ENCODE measurements around the gene ANG.
"Not testable (repeated sequence)": the region's sequence is repeated elsewhere in the genome, so short reads cannot be mapped to it uniquely, and the experiment has no call there.

ANG gene

GRCh38 chr14:20697273-20698017 is 8.9 kb downstream of the ANG start:
- H3K27ac Mint-ChIP-seq = no peak overlapping the region
- H3K27me3 Mint-ChIP-seq = peaks cover 12% of the 10 kb centered on the region
- H3K9me3 Mint-ChIP-seq = no peaks in the 10 kb centered on the region
- CTCF ChIA-PET = interaction anchor here (0.6 to 3.7 kb wide), 21 partner anchors 13 to 274 kb away, joined by 3 to 38 read pairs (median 5); partner anchors contain the start of genes RNASE4 and RNASE6
- H3K36me3 Mint-ChIP-seq = no peaks in the 10 kb centered on the region
- no peak overlapping the region for H3K4me3 Mint-ChIP-seq
- DNase-seq = peak; percentile 78
- no peaks in the 10 kb centered on the region for H3K4me1 Mint-ChIP-seq

GRCh38 chr14:20698018-20698329 is 9.4 kb downstream of the ANG start:
- Mint-ChIP-seq H3K27me3 (peaks cover 12% of the 10 kb centered on the region), H3K4me1 (no peaks in the 10 kb centered on the region), H3K4me3 (no peak overlapping the region), H3K9me3 (no peaks in the 10 kb centered on the region), H3K27ac (no peak overlapping the region), H3K36me3 (no peaks in the 10 kb centered on the region)
- CTCF ChIA-PET = interaction anchor here (0.6 to 3.7 kb wide), 10 partner anchors 10 to 370 kb away, joined by 3 to 38 read pairs (median 4); no protein-coding TSS in a partner anchor
- DNase-seq = no peak

GRCh38 chr14:20698934-20699333 is 10.4 kb downstream of the ANG start:
- H3K4me1 Mint-ChIP-seq = no peaks in the 10 kb centered on the region
- H3K27ac Mint-ChIP-seq = no peak overlapping the region
- H3K27me3 Mint-ChIP-seq = peaks cover 12% of the 10 kb centered on the region
- CTCF ChIA-PET = interaction anchor here (0.8 to 3.7 kb wide), 7 partner anchors 9 to 272 kb away, joined by 3 to 38 read pairs (median 10); no protein-coding TSS in a partner anchor
- no peaks in the 10 kb centered on the region for H3K36me3 Mint-ChIP-seq
- H3K4me3 Mint-ChIP-seq = no peak overlapping the region
- DNase-seq = no peak
- no peaks in the 10 kb centered on the region for H3K9me3 Mint-ChIP-seq

GRCh38 chr14:20699931-20700330 is 11.4 kb downstream of the ANG start:
- Mint-ChIP-seq H3K9me3 (no peaks in the 10 kb centered on the region), H3K27me3 (peaks cover 12% of the 10 kb centered on the region), H3K4me1 (no peaks in the 10 kb centered on the region), H3K36me3 (no peaks in the 10 kb centered on the region), H3K4me3 (no peak overlapping the region), H3K27ac (no peak overlapping the region)
- CTCF ChIA-PET = interaction anchor here (0.6 to 1.9 kb wide), 13 partner anchors 9 to 271 kb away, joined by 3 to 9 read pairs (median 4); no protein-coding TSS in a partner anchor
- no peak for DNase-seq

GRCh38 chr14:20700965-20701364 is 12.4 kb downstream of the ANG start:
- DNase-seq, H3K9me3 Mint-ChIP-seq, H3K4me1 Mint-ChIP-seq, H3K36me3 Mint-ChIP-seq, H3K27ac Mint-ChIP-seq, H3K4me3 Mint-ChIP-seq: not testable (repeated sequence)
- CTCF ChIA-PET = interaction anchor here (1.3 to 1.9 kb wide), 3 partner anchors 155 to 166 kb away, joined by 3 to 9 read pairs (median 4); no protein-coding TSS in a partner anchor
- H3K27me3 Mint-ChIP-seq = peaks cover 12% of the 10 kb centered on the region

- Mint-ChIP-seq H3K4me3 (no peak overlapping the region), H3K9me3 (no peaks in the 10 kb centered on the region), H3K27ac (no peak overlapping the region), H3K27me3 (no peaks in the 10 kb centered on the region), H3K36me3 (no peaks in the 10 kb centered on the region), H3K4me1 (no peaks in the 10 kb centered on the region)
- CTCF ChIA-PET = interaction anchor here (0.7 to 1.7 kb wide), 4 partner anchors 9 to 166 kb away, joined by 3 to 6 read pairs (median 4); no protein-coding TSS in a partner anchor
- DNase-seq = no peak
These were observed 18.2 kb downstream of the ANG start for GRCh38 chr14:20706657-20707355.

- Mint-ChIP-seq H3K4me1 (no peaks in the 10 kb centered on the region), H3K4me3 (no peak overlapping the region), H3K36me3 (no peaks in the 10 kb centered on the region), H3K27ac (no peak overlapping the region), H3K9me3 (no peaks in the 10 kb centered on the region), H3K27me3 (no peaks in the 10 kb centered on the region)
- CTCF ChIA-PET = interaction anchor here (0.7 to 1.7 kb wide), 4 partner anchors 8 to 150 kb away, joined by 3 to 6 read pairs (median 4); no protein-coding TSS in a partner anchor
- no peak for DNase-seq
These were observed 19.1 kb downstream of the ANG start for GRCh38 chr14:20707622-20708021.

- no peaks in the 10 kb centered on the region for H3K36me3 Mint-ChIP-seq
- CTCF ChIA-PET = no interaction called here
- no peak for DNase-seq
- no peaks in the 10 kb centered on the region for H3K9me3 Mint-ChIP-seq
- no peak overlapping the region for H3K4me3 Mint-ChIP-seq
- no peaks in the 10 kb centered on the region for H3K4me1 Mint-ChIP-seq
- H3K27ac Mint-ChIP-seq = no peak overlapping the region
- H3K27me3 Mint-ChIP-seq = peaks cover 14% of the 10 kb centered on the region
These were observed 22.7 kb downstream of the ANG start for GRCh38 chr14:20711261-20711660.

- Mint-ChIP-seq H3K4me3 (no peak overlapping the region), H3K27ac (no peak overlapping the region), H3K27me3 (peaks cover 14% of the 10 kb centered on the region), H3K4me1 (no peaks in the 10 kb centered on the region), H3K9me3 (no peaks in the 10 kb centered on the region), H3K36me3 (no peaks in the 10 kb centered on the region)
- CTCF ChIA-PET = interaction anchor here (0.7 kb wide), 1 partner anchor 46 kb away, joined by 3 read pairs; no protein-coding TSS in a partner anchor
- DNase-seq = no peak
These were observed 23.1 kb downstream of the ANG start for GRCh38 chr14:20711685-20712084.

- DNase-seq = no peak
- Mint-ChIP-seq H3K9me3 (no peaks in the 10 kb centered on the region), H3K27me3 (peaks cover 14% of the 10 kb centered on the region), H3K36me3 (no peaks in the 10 kb centered on the region), H3K4me1 (no peaks in the 10 kb centered on the region), H3K4me3 (no peak overlapping the region), H3K27ac (no peak overlapping the region)
- CTCF ChIA-PET = no interaction called here
These were observed 24.3 kb downstream of the ANG start for GRCh38 chr14:20712904-20713303.

GRCh38 chr14:20714593-20715250 is 26.2 kb downstream of the ANG start:
- Mint-ChIP-seq H3K27me3 (peaks cover 14% of the 10 kb centered on the region), H3K4me3 (no peak overlapping the region), H3K4me1 (no peaks in the 10 kb centered on the region), H3K9me3 (no peaks in the 10 kb centered on the region), H3K36me3 (no peaks in the 10 kb centered on the region), H3K27ac (no peak overlapping the region)
- CTCF ChIA-PET = no interaction called here
- DNase-seq = no peak

GRCh38 chr14:20719777-20720176 is 31.2 kb downstream of the ANG start:
- Mint-ChIP-seq H3K9me3 (no peaks in the 10 kb centered on the region), H3K4me1 (no peaks in the 10 kb centered on the region), H3K36me3 (no peaks in the 10 kb centered on the region), H3K27ac (no peak overlapping the region), H3K27me3 (peaks cover 38% of the 10 kb centered on the region), H3K4me3 (no peak overlapping the region)
- DNase-seq = no peak
- CTCF ChIA-PET = no interaction called here

GRCh38 chr14:20720741-20721140 is 32.2 kb downstream of the ANG start:
- no peaks in the 10 kb centered on the region for H3K9me3 Mint-ChIP-seq
- CTCF ChIA-PET = no interaction called here

GRCh38 chr14:20722016-20722415 is 33.5 kb downstream of the ANG start:
- no peaks in the 10 kb centered on the region for H3K36me3 Mint-ChIP-seq
- no peaks in the 10 kb centered on the region for H3K4me1 Mint-ChIP-seq
- peaks cover 49% of the 10 kb centered on the region for H3K27me3 Mint-ChIP-seq
- no peak overlapping the region for H3K27ac Mint-ChIP-seq
- no peaks in the 10 kb centered on the region for H3K9me3 Mint-ChIP-seq
- H3K4me3 Mint-ChIP-seq = no peak overlapping the region
- CTCF ChIA-PET = no interaction called here
- no peak for DNase-seq

More at GRCh38 chr14:20720741-20721140, 32.2 kb downstream of the ANG start:
- Mint-ChIP-seq H3K4me1 (no peaks in the 10 kb centered on the region), H3K27ac (no peak overlapping the region), H3K36me3 (no peaks in the 10 kb centered on the region), H3K4me3 (no peak overlapping the region), H3K27me3 (peaks cover 41% of the 10 kb centered on the region)
- no peak for DNase-seq

Measured in activated naive CD4-positive, alpha-beta T cell treated with anti-CD3 and anti-CD28 coated beads, Interleukin-2, amount 10 ng/mL, durations not matched to agents 7 days and 5 days (primary cell).